Adrenal gland (tissue), 12 donors: ENCODE measurements around the gene MACROD2. TPM values are rescaled to one million over a fixed set of nuclear protein-coding genes. Genes with fewer than 3 reads are reported as not detected.

Experiments used
- DNase-seq, 7 donors: peaks; one replicate each; pipeline ENCODE4 v3.0.0-alpha.2; 2019 to 2020
- H3K27ac ChIP-seq, 5 donors: fragments of 200-600 bp; sonication (generic) in 4 of 5; 1 replicate in 3 of 5; 2 replicates in 2 of 5; pipeline versions ENCODE4 v1.5.1 to v1.8.0; 2016 to 2020; ENCODE audit warnings: mild to moderate bottlenecking in 1 of 5
- H3K27me3 ChIP-seq: fragments of 200-600 bp; 2 replicates; pipeline ENCODE4 v1.8.0; 2021
- H3K36me3 ChIP-seq, 2 donors: fragments of 200-600 bp; replicated peaks in 1 of 2; 1 replicate in 1 of 2; 2 replicates in 1 of 2; pipeline versions ENCODE4 v1.5.1 to v1.8.0; 2018 to 2022
- H3K4me1 ChIP-seq, 2 donors: fragments of 200-600 bp; replicated peaks in 1 of 2; 1 replicate in 1 of 2; 2 replicates in 1 of 2; pipeline versions ENCODE4 v1.5.1 to v1.8.0; 2018 to 2021
- H3K4me3 ChIP-seq, 4 donors: fragments of 200-600 bp; sonication (generic) in 3 of 4; one replicate each; pipeline ENCODE4 v1.5.1; 2016 to 2018
- H3K9me3 ChIP-seq, 3 donors: fragments of 200-600 bp; sonication (generic) in 1 of 3; replicated peaks in 1 of 3; 1 replicate in 2 of 3; 2 replicates in 1 of 3; pipeline versions ENCODE4 v1.5.1 to v1.8.0; 2016 to 2021
- POLR2A ChIP-seq, 2 donors: fragments of 450-650 bp; IDR thresholded peaks; one replicate each; pipeline ENCODE4 v1.6.1; 2017; ENCODE audit warnings: antibody characterized with exemption in 2 of 2, mild to moderate bottlenecking in 2 of 2, moderate library complexity in 1 of 2
- WGBS, 4 donors: extraction: QIAGEN DNeasy Blood & Tissue Kit in 2 of 4; methylation state at CpG; one replicate each; pipeline versions ENCODE4 v1.1.5 to v1.1.7; 2013 to 2017; 5-methylcytosine and 5-hydroxymethylcytosine counted together
- intact Hi-C, 2 donors: fragments of 100-400 bp; cut with DNase I; formaldehyde crosslinking; loops; one replicate each; pipeline versions ENCODE4 v1.14.1 to v1.15.0; 2022 to 2023
- polyA plus RNA-seq, 3 donors: library from polyadenylated mRNA; stranded (reverse); fragments of 200-250 nt in 2 of 3; fragments of 350-450 nt in 1 of 3; fragmentation: Illumina TruSeq in 1 of 3; extraction: RNeasy Lipid Tissue Mini Kit (QIAGEN cat#74804) in 1 of 3; gene quantifications; one replicate each; pipeline ENCODE4 v1.2.3, GENCODE V29; 2013 to 2014
- total RNA-seq, 9 donors: library from RNA; depleted of rRNA in 4 of 9; stranded (reverse); fragments of >200 nt in 4 of 9; fragments of 120-200 nt in 1 of 9; fragmentation: NEBNext Ultra II Directional in 1 of 9; extraction: Animal tissue kit (Norgen Biotek cat#: 25700) in 1 of 9; gene quantifications; one replicate each; pipeline versions ENCODE4 v1.1.0 to v1.2.4, GENCODE V29; 2013 to 2023
- TF ChIP-seq, protein P1 (sequence below), 6 experiments: fragments of 450-650 bp in 4 of 6; fragments of 200-600 bp in 2 of 6; sonication (generic) in 1 of 6; IDR thresholded peaks; 1 replicate in 5 of 6; 2 replicates in 1 of 6; pipeline versions ENCODE4 v1.5.1 to v1.8.0; 2016 to 2021; ENCODE audit warnings: antibody characterized with exemption in 6 of 6, mild to moderate bottlenecking in 2 of 6, moderate library complexity in 1 of 6
- donor health status: healthy with polysubstance abuse.
- donor health status: Bipolar disorder and iron deficiency.
- donor health status: DM: yes; HTN: yes; CAD: no.
- donor health status: DM: no; HTN: no; CAD: no.
- donor health status: DM: no; HTN: no; CAD: no.
- donor health status: DM: yes; HTN: yes; CAD: no.

MACROD2 gene
- total and polyA plus RNA-seq, 12 donors, result 1.1 to 21.2 (median 6.4) TPM

DNA sequence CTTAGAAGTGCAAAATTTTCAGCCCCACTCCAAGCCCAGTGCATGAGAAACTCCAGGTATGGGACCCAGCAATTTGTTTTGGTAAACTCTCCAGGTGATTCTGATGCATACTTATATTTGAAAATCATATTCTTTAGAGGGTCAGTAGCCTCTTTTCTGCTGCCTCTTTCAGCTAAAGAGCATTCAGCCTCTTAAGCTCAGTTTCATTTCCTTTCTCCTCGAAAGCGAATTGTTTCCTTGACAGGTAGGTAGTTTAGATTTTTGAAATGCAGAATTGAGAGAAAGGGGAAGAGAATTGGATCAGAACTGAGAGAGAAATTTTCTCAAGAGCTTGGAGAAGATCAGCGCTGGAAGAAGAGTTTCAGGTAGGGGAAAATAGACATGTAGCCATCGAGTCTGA is 1337.9 kb downstream of the MACROD2 start:
- no peaks in the 10 kb centered on the region for H3K9me3 ChIP-seq
- TF ChIP-seq, protein P1, sequence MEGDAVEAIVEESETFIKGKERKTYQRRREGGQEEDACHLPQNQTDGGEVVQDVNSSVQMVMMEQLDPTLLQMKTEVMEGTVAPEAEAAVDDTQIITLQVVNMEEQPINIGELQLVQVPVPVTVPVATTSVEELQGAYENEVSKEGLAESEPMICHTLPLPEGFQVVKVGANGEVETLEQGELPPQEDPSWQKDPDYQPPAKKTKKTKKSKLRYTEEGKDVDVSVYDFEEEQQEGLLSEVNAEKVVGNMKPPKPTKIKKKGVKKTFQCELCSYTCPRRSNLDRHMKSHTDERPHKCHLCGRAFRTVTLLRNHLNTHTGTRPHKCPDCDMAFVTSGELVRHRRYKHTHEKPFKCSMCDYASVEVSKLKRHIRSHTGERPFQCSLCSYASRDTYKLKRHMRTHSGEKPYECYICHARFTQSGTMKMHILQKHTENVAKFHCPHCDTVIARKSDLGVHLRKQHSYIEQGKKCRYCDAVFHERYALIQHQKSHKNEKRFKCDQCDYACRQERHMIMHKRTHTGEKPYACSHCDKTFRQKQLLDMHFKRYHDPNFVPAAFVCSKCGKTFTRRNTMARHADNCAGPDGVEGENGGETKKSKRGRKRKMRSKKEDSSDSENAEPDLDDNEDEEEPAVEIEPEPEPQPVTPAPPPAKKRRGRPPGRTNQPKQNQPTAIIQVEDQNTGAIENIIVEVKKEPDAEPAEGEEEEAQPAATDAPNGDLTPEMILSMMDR (IDR thresholded peaks at IDR 0.05), result no peak
- no peak for TF ChIP-seq POLR2A (IDR thresholded peaks at IDR 0.05)
- 72 to 89% (median 86%) methylated on average over 4 of the region's 4 CpGs for WGBS, 4 donors
- H3K27ac ChIP-seq, result no peak overlapping the region
- no peaks in the 10 kb centered on the region for H3K27me3 ChIP-seq
- DNase-seq, result no peak
- H3K4me3 ChIP-seq, result no peak overlapping the region
- no peaks in the 10 kb centered on the region for H3K36me3 ChIP-seq
- intact Hi-C loops, result no loop called here
- no peaks in the 10 kb centered on the region for H3K4me1 ChIP-seq

DNA sequence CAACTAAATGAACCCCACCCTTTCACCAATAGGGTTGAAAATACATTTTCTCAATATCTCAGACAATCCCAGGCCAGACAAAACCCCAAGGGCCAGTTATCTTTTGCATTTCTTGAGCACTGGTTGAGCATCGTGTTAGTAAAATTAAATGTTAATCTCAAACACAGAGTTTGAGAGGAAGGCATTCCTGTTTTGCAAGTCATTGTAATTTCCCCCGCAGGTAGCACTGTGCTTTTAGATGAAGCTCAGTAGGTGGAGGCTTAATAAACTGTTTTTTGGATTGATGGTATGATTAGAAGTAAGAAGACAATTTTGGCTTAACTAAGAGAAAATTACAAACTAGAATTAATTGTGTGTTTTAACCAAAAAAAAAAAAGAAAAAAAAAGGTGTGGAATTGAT is 1340.7 kb downstream of the MACROD2 start:
- TF ChIP-seq POLR2A (IDR thresholded peaks at IDR 0.05), result no peak
- TF ChIP-seq, protein P1 (IDR thresholded peaks at IDR 0.05), result no peak
- Histone ChIP-seq H3K9me3 (no peaks in the 10 kb centered on the region), H3K36me3 (no peaks in the 10 kb centered on the region), H3K4me3 (no peak overlapping the region), H3K27ac (no peak overlapping the region), H3K27me3 (no peaks in the 10 kb centered on the region), H3K4me1 (no peaks in the 10 kb centered on the region)
- no peak for DNase-seq
- intact Hi-C loops, result no loop called here
- 78 to 86% (median 79%) methylated on average over 2 of the region's 2 CpGs for WGBS, 4 donors

DNA sequence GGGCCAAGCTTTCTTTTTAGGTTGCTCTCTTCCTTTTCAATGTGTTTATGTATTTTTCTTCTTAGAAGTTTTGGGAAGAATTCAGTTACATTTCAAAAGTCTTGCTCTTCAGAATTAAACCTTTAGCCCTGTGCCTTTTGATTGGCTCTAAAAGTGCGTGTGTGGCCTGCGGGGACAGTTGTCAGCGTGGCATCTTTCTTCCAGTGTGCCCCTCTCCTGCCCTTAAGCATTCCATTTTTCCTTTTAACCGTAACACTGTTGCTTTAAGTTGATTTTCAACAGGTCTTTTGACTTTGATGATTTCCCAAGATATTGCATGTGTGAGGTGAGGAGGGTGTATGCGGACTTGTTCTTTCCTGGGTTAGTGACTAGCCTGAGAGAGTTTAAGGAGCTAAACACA is 1341.2 kb downstream of the MACROD2 start:
- Histone ChIP-seq H3K9me3 (no peaks in the 10 kb centered on the region), H3K4me3 (no peak overlapping the region), H3K27me3 (no peaks in the 10 kb centered on the region), H3K4me1 (no peaks in the 10 kb centered on the region), H3K36me3 (no peaks in the 10 kb centered on the region), H3K27ac (no peak overlapping the region)
- TF ChIP-seq, protein P1 (IDR thresholded peaks at IDR 0.05), result no peak
- no peak for TF ChIP-seq POLR2A (IDR thresholded peaks at IDR 0.05)
- intact Hi-C loops, result no loop called here
- DNase-seq, result no peak
- WGBS, 4 donors, result 93 to 97% (median 94%) methylated on average over 5 of the region's 5 CpGs

DNA sequence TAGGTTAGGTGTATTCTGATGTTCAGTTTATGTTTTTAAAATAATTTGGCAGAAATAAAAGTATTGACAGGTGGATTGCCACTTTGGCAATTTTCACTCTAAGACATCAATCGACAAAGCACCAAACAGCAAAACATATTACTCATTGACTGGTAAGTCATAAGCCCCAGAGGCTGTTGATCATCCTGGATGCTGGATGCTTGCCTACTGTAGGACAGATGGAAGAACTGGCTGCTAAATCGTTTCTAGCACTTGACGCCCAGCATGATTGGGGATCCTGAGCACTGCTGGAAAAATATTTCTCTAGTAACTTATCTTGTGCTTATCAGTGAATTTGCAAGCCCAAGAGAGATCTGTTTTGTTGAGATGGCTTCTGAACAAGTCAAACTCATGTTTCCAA is 1343.9 kb downstream of the MACROD2 start:
- intact Hi-C loops, result no loop called here
- DNase-seq, result no peak
- TF ChIP-seq POLR2A (IDR thresholded peaks at IDR 0.05), result no peak
- TF ChIP-seq, protein P1 (IDR thresholded peaks at IDR 0.05), result no peak
- no peaks in the 10 kb centered on the region for H3K27me3 ChIP-seq
- H3K36me3 ChIP-seq, result no peaks in the 10 kb centered on the region
- WGBS, 4 donors, result 64 to 83% (median 80%) methylated on average over 3 of the region's 3 CpGs
- no peak overlapping the region for H3K27ac ChIP-seq
- H3K4me1 ChIP-seq, result no peaks in the 10 kb centered on the region
- H3K9me3 ChIP-seq, result no peaks in the 10 kb centered on the region
- no peak overlapping the region for H3K4me3 ChIP-seq
